ENCODE results near the gene PNPLA3. TPM values are rescaled to one million over a fixed set of nuclear protein-coding genes. Genes with fewer than 3 reads are reported as not detected.

PNPLA3 gene
- total RNA-seq, 2 donors from 2014 or later, result 0.16 TPM; not detected in 1

DNA sequence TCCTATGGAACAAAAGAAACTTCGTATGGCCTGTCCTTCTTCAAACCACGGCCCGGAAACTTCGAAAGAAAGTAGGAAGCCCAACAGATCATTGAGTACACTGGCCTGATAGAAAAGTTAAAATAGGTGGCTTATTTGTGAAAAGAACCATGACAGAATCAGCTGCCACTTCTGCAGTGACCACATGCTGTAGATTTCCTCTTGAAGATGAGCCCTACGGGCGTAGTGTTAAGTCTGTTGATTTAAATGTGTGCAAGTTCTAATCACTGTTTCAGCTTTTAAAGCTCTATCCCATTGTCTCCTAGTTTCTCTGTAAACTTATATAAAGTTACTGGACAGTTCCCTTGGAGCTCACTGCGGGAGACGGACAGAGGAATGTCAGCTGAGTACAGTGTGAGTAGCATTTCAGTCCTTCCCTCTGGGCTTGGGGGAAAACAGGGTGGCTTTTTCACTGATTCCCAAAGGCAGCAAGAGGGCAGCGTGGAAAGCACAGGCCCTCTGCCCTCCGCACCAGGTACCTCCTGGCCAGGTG lies 49.4 kb downstream of the PNPLA3 start:
- TF ChIP-seq, protein P1, sequence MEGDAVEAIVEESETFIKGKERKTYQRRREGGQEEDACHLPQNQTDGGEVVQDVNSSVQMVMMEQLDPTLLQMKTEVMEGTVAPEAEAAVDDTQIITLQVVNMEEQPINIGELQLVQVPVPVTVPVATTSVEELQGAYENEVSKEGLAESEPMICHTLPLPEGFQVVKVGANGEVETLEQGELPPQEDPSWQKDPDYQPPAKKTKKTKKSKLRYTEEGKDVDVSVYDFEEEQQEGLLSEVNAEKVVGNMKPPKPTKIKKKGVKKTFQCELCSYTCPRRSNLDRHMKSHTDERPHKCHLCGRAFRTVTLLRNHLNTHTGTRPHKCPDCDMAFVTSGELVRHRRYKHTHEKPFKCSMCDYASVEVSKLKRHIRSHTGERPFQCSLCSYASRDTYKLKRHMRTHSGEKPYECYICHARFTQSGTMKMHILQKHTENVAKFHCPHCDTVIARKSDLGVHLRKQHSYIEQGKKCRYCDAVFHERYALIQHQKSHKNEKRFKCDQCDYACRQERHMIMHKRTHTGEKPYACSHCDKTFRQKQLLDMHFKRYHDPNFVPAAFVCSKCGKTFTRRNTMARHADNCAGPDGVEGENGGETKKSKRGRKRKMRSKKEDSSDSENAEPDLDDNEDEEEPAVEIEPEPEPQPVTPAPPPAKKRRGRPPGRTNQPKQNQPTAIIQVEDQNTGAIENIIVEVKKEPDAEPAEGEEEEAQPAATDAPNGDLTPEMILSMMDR (IDR thresholded peaks at IDR 0.05), result no peak
- Histone ChIP-seq H3K4me1 (no peaks in the 10 kb centered on the region), H3K36me3 (peaks cover 81% of the 10 kb centered on the region)

DNA sequence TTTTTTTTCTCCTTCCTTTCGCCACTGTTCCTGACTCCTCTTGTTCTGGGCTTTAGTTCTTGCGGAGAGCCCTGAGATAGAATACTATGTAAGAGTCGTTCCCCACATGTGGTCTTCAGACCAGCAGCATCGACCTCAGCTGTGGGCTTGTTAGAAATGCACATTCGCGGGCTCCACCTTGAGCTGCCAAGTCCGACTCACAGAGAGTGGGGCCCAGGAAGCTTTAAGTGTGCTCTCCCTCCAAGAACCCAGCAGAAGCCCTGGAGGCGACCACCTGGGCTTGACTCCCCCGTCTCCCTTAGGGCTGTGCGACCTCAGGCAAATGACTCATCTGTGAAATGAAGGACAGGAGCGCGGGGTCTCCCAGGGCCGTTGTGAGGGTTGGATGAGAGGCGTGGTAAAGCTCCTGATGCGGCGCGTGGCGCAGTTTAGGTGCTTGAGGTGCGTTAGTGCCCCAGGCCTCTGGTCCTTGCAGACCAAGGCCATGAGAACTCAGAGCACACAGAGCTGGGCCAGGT lies 50.5 kb downstream of the PNPLA3 start:
- H3K4me1 ChIP-seq, result no peaks in the 10 kb centered on the region
- TF ChIP-seq, protein P1 (IDR thresholded peaks at IDR 0.05), result no peak
- H3K9me3 ChIP-seq, result no peaks in the 10 kb centered on the region
- no peaks in the 10 kb centered on the region for H3K27me3 ChIP-seq
- H3K27ac ChIP-seq, result no peak overlapping the region
- DNase-seq (ENCODE audit: low spot score), result no peak
- no peak overlapping the region for H3K4me3 ChIP-seq
- H3K36me3 ChIP-seq, result peaks cover 83% of the 10 kb centered on the region

More for the DNA sequence above, 49.4 kb downstream of the PNPLA3 start:
- Histone ChIP-seq H3K9me3 (no peaks in the 10 kb centered on the region), H3K4me3 (no peak overlapping the region), H3K27me3 (no peaks in the 10 kb centered on the region), H3K27ac (no peak overlapping the region)
- no peak for DNase-seq (ENCODE audit: low spot score)

DNA sequence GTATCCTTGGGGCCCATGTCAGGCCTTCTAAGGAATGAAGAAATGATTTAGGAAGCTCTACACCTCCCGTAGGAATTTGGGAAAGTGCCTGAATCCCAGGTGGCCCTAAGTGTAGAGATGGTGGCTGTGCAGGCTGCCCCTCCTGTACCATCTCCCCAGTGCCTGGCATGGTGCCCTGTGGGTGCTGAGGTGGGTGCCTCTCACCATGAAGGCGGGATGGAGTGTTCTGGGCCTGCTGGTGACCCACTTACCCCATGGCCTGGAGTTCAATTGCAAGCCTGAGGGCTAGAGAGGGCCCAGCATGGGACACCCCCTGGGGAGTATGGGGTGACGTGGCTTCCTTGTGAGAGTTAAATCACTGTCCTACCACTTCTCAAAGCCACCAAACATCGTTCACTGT lies 51.4 kb downstream of the PNPLA3 start:
- peaks cover 84% of the 10 kb centered on the region for H3K36me3 ChIP-seq

DNA sequence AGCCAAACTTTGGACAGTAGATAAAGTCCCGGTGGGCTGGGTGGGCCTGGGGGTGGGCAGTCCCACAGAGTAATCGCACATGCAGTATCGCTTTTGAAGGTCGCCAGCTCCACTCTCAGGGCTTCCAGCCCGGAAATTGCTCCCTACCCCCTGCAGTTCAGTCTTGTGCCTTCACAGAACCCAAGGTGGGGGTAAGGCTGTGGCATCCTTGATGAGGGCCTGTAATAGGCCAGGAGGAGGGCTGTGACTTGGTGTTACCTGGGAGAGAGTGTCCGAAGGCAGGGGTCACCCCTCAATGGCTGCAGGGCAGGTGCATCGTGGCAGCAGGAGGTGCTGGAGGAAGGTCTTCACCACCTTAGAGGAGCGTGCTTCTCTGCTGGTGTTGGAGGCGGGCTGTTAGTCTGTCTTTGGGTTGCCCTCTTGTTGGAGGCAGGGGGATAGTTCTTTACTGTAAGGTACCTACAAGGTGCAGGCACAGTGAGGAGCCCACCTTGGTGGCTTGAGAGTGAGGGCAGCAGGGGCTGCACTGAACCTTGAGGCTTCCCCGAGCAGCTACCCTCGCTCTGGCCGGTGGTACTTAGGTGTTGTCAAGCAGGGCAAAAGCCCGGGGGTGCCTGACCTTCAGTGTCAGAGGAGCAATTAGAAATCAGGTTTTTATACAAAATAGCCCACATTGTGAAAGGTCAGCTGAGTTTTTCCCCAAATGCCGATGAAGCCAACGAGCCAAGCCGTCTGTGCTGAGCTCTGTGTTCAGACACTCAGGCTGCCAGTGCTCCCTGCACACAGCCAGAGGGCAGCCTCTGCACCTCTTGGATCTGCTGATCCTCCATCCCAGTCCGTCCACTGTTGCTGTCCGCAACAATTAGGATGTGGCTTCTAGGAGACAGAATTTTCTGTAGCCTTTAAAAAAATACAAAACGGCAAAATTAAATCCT lies 53.5 kb downstream of the PNPLA3 start:
- no peak for DNase-seq (ENCODE audit: low spot score)
- TF ChIP-seq, protein P1 (IDR thresholded peaks at IDR 0.05), result no peak
- Histone ChIP-seq H3K4me1 (no peaks in the 10 kb centered on the region), H3K36me3 (peaks cover 95% of the 10 kb centered on the region), H3K4me3 (no peak overlapping the region), H3K27me3 (no peaks in the 10 kb centered on the region), H3K27ac (no peak overlapping the region), H3K9me3 (no peaks in the 10 kb centered on the region)

More for the DNA sequence above, 51.4 kb downstream of the PNPLA3 start:
- no peaks in the 10 kb centered on the region for H3K9me3 ChIP-seq
- no peak for DNase-seq (ENCODE audit: low spot score)
- no peaks in the 10 kb centered on the region for H3K4me1 ChIP-seq
- H3K27ac ChIP-seq, result no peak overlapping the region
- no peak overlapping the region for H3K4me3 ChIP-seq
- TF ChIP-seq, protein P1 (IDR thresholded peaks at IDR 0.05), result no peak
- H3K27me3 ChIP-seq, result no peaks in the 10 kb centered on the region

DNA sequence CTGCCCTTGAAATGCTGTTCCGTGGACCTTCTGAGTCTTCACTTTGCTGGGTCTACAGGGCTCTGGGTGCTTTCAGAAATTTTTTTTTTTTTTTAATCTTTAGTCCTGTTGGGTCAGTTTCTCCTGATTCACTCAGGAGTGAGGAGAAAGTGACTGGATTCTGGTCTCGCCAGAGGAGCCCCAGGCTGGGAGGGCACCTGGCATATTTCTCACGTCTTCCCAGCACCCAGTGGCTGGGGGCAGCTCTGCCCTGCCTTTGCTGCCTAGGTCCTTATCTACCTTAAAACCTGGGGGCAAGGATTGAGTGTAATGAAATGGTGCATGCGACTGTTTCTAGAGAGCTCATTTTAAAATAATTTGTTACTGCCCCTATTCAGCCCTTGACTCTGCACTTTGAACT lies 55.0 kb downstream of the PNPLA3 start:
- TF ChIP-seq, protein P1 (IDR thresholded peaks at IDR 0.05), result no peak
- no peak for DNase-seq (ENCODE audit: low spot score)
- H3K9me3 ChIP-seq, result no peaks in the 10 kb centered on the region
- no peak overlapping the region for H3K27ac ChIP-seq
- peaks cover 83% of the 10 kb centered on the region for H3K36me3 ChIP-seq
- H3K27me3 ChIP-seq, result no peaks in the 10 kb centered on the region
- H3K4me3 ChIP-seq, result no peak overlapping the region
- H3K4me1 ChIP-seq, result no peaks in the 10 kb centered on the region
